Chondrocyte (in vitro differentiated cells): ENCODE data around the gene TKFC. TPM values are rescaled to one million over a fixed set of nuclear protein-coding genes. Genes with fewer than 3 reads are reported as not detected.

Source experiments
- DNase-seq: peaks from one replicate; pipeline ENCODE4 v3.0.0; 2021; ENCODE audit warnings: mixed read lengths, low spot score
- H3K27ac Mint-ChIP-seq: one replicate; pipeline ENCODE4 v1.8.0; 2021; ENCODE audit warnings: mild to moderate bottlenecking, moderate library complexity, mixed read lengths; ENCODE audit not compliant: unreplicated experiment
- H3K27me3 Mint-ChIP-seq: 2 replicates; pipeline ENCODE4 v1.8.0; 2021; ENCODE audit warnings: low read depth, mixed read lengths
- H3K36me3 Mint-ChIP-seq: 2 replicates; pipeline ENCODE4 v1.8.0; 2021; ENCODE audit warnings: low read depth, mixed read lengths
- H3K4me1 Mint-ChIP-seq: 2 replicates; pipeline ENCODE4 v1.8.0; 2021; ENCODE audit warnings: low read depth, mild to moderate bottlenecking, mixed read lengths
- H3K4me3 Mint-ChIP-seq: one replicate; pipeline ENCODE4 v1.8.0; 2021; ENCODE audit warnings: mild to moderate bottlenecking, moderate library complexity, mixed read lengths; ENCODE audit not compliant: unreplicated experiment
- H3K9me3 Mint-ChIP-seq: 2 replicates; pipeline ENCODE4 v1.8.0; 2021; ENCODE audit warnings: low read depth, mixed read lengths
- total RNA-seq: library from RNA; stranded (reverse); gene quantifications from 3 replicates; pipeline ENCODE4 v1.2.1, GENCODE V29; 2021
- TF ChIP-seq, protein P1 (sequence below): fragments of 200-600 bp; sonication (generic); IDR thresholded peaks from 2 replicates; pipeline ENCODE4 v1.5.0; 2021; ENCODE audit warnings: antibody characterized with exemption, mild to moderate bottlenecking, moderate library complexity

Gene TKFC
- total RNA-seq, 1 donor from 2014 or later: 32.2 TPM

DNA sequence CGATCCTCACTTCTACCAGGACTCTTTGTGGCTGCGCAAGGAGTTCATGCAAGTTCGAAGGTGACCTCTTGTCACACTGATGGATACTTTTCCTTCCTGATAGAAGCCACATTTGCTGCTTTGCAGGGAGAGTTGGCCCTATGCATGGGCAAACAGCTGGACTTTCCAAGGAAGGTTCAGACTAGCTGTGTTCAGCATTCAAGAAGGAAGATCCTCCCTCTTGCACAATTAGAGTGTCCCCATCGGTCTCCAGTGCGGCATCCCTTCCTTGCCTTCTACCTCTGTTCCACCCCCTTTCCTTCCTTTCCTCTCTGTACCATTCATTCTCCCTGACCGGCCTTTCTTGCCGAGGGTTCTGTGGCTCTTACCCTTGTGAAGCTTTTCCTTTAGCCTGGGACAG, 35.6 kb downstream of the TKFC start:
- peaks cover 21% of the 10 kb centered on the region for H3K36me3 Mint-ChIP-seq
- DNase-seq: no peak
- H3K4me3 Mint-ChIP-seq: no peak overlapping the region
- TF ChIP-seq, protein P1, sequence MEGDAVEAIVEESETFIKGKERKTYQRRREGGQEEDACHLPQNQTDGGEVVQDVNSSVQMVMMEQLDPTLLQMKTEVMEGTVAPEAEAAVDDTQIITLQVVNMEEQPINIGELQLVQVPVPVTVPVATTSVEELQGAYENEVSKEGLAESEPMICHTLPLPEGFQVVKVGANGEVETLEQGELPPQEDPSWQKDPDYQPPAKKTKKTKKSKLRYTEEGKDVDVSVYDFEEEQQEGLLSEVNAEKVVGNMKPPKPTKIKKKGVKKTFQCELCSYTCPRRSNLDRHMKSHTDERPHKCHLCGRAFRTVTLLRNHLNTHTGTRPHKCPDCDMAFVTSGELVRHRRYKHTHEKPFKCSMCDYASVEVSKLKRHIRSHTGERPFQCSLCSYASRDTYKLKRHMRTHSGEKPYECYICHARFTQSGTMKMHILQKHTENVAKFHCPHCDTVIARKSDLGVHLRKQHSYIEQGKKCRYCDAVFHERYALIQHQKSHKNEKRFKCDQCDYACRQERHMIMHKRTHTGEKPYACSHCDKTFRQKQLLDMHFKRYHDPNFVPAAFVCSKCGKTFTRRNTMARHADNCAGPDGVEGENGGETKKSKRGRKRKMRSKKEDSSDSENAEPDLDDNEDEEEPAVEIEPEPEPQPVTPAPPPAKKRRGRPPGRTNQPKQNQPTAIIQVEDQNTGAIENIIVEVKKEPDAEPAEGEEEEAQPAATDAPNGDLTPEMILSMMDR: no peak
- no peaks in the 10 kb centered on the region for H3K9me3 Mint-ChIP-seq
- no peak overlapping the region for H3K27ac Mint-ChIP-seq
- H3K4me1 Mint-ChIP-seq: peaks cover 27% of the 10 kb centered on the region
- no peaks in the 10 kb centered on the region for H3K27me3 Mint-ChIP-seq

DNA sequence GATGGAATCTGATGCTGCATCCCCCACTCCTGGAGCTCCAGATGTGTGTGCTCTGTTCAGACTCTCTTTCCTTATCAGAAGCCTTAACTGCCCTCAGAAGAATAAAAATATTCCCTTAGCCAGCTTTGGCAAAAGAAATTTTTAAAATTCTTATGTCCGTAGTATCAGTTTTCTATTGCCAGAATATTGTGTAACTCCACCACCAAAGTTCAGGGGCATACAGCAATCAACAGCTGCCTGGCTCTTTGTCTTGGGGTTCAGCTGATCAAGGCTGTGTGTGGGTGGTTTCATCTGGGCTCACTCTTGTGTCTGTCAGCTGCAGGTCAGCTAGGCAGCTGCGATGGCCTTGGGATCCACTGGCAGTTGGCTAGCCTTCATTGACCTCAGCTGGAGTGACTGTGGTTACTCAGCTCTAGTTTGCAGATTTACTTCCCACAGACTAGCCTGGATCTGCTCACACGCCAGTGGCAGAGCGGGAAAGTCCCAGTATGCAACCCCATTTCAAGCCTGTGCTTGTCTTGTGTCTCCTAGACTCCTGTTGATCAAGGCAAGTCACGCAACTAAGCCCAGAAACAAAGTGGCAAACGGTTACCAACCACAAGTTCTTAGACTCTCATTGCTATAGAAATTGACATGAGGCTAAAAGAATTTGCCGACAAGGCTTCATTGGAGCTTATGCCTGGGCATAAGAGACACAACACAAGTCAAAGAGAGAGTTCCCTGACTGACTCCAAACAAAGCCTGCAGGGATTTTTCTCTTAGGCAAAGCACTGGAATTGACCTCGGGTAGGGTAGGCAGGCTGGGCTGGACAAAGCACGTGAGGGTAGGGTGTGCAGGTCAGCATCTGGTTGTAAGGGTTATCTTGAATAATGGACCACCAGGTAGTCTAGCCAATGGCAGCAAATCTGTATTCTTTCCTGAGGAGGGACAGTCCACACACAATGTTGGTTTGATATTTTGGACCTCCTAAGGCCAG, 36.6 kb downstream of the TKFC start:
- Mint-ChIP-seq H3K4me1 (peaks cover 25% of the 10 kb centered on the region), H3K4me3 (no peak overlapping the region), H3K36me3 (peaks cover 20% of the 10 kb centered on the region), H3K27me3 (no peaks in the 10 kb centered on the region), H3K9me3 (no peaks in the 10 kb centered on the region), H3K27ac (no peak overlapping the region)
- TF ChIP-seq, protein P1: no peak
- no peak for DNase-seq

DNA sequence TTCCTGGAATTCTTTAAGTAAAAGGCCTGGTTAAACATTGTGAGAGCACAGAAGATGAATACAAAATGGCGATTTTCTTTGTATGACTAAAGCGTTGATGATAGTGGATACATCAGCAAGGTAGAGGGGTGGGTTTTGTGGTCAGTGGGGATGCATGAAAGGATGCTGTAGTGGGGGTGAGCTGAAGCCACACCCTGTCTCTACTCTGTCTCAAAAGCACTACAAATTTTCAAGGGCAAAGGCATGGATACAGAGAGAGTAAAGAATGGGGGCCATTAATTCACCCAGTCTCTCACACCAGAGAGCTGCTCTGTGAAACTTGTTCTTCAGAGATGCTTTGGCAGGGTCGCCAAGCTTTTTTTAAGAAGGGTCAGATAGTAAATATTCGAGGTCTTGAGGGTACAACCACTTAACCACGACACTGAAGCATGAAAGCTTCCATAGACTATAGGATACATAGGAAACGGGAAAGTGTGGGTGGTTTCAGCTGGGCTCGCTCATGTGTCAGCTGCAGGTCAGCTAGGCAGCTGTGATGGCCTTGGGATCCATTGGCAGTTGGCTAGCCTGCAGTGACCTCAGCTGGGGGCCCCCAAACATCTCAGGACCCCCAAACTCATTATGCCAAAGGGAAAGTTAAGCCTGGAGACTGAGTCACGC, 37.4 kb downstream of the TKFC start:
- Mint-ChIP-seq H3K4me3 (no peak overlapping the region), H3K4me1 (peaks cover 24% of the 10 kb centered on the region), H3K27me3 (no peaks in the 10 kb centered on the region), H3K36me3 (peaks cover 22% of the 10 kb centered on the region), H3K9me3 (no peaks in the 10 kb centered on the region), H3K27ac (no peak overlapping the region)
- TF ChIP-seq, protein P1: no peak
- no peak for DNase-seq

DNA sequence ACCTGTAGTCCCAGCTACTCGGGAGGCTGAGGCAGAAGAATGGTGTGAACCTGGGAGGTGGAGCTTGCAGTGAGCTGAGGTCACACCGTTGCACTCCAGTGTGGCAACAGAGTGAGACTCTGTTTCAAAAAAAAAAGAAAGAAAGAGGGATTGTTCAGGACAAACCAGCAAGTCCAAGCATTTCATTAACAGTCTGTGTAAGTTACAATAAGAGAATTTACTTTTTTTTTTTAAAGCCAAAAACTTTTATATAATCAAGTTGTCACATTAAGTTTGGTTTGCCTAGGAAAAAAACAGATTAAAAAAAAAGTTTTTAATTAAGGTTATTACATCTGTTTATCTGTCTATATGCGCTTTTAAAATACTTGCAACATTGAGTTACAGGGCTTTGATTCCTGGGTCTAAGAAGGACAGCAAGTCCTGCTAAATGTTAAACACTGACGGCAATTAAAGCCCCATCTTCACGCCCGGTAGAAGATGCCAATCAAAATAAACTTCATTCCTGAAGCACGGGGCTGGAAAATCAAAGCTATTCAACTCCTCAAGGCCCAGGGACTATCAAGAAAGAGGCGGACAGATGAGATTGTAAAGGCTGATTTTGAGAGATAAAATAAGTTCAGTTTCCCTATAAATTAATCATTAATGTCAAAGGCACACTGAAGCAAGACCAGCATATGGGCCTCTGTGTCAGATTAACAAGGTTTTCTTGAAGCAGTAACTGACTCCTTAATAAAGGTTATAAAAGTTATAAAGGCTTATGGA, 39.8 kb downstream of the TKFC start:
- H3K4me3 Mint-ChIP-seq: no peak overlapping the region
- H3K4me1 Mint-ChIP-seq: peaks cover 13% of the 10 kb centered on the region
- no peaks in the 10 kb centered on the region for H3K27me3 Mint-ChIP-seq
- no peak overlapping the region for H3K27ac Mint-ChIP-seq
- DNase-seq: no peak
- no peaks in the 10 kb centered on the region for H3K9me3 Mint-ChIP-seq
- peaks cover 18% of the 10 kb centered on the region for H3K36me3 Mint-ChIP-seq
- TF ChIP-seq, protein P1: no peak

DNA sequence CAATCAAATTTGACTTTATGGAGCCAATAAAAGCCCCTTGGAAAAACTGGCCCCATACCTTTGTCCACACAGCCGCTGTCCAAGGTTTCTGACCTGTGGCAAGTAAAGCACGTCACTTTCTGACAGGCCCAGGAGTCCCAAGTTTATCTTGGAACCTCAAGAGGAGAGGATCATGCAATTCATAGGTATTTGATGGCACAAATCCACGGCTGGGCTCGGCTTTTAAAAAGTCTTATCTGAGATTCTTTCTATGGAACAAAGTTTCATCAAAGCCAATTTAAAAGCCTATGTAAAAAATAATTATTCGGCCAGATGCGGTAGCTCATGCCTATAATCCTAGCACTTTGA, 42.7 kb downstream of the TKFC start:
- Mint-ChIP-seq H3K27me3 (no peaks in the 10 kb centered on the region), H3K36me3 (peaks cover 4% of the 10 kb centered on the region), H3K27ac (no peak overlapping the region), H3K4me1 (peaks cover 33% of the 10 kb centered on the region), H3K4me3 (no peak overlapping the region), H3K9me3 (no peaks in the 10 kb centered on the region)
- TF ChIP-seq, protein P1: no peak
- no peak for DNase-seq
